Endometrial microvascular endothelial cells (primary cell): ENCODE results near the gene JAZF1. TPM values are rescaled to one million over a fixed set of nuclear protein-coding genes. Genes with fewer than 3 reads are reported as not detected.

Source experiments
- in situ Hi-C: cut with HindIII; loops from 2 replicates; pipeline ENCODE4 v1.10.0; 2017; ENCODE audit warnings: low sequenced_read_pairs, low pct_unique_long_range_greater_than_20kb; ENCODE audit errors: inconsistent ontology term
- total RNA-seq: library from RNA; depleted of rRNA; stranded (reverse); fragments of >200 nt; gene quantifications from one replicate; pipeline ENCODE4 v1.2.3, GENCODE V29; 2015; ENCODE audit errors: inconsistent ontology term

The JAZF1 gene
- total RNA-seq, 1 donor from 2014 or later, result 8.9 TPM

GRCh38 chr7:27812706-27813105 lies 367.9 kb downstream of the JAZF1 start:
- in situ Hi-C loops, result no loop called here

GRCh38 chr7:27810186-27810585 lies 370.4 kb downstream of the JAZF1 start:
- in situ Hi-C loops, result no loop called here

- in situ Hi-C loops, result no loop called here
Observed at GRCh38 chr7:27808626-27809025, 372.0 kb downstream of the JAZF1 start.

GRCh38 chr7:27804139-27804538 lies 376.5 kb downstream of the JAZF1 start:
- in situ Hi-C loops, result no loop called here

- in situ Hi-C loops, result no loop called here
Observed at GRCh38 chr7:27802999-27803398, 377.6 kb downstream of the JAZF1 start.

GRCh38 chr7:27799212-27799611 lies 381.4 kb downstream of the JAZF1 start:
- in situ Hi-C loops, result no loop called here

- in situ Hi-C loops, result no loop called here
Observed at GRCh38 chr7:27795977-27796376, 384.6 kb downstream of the JAZF1 start.

GRCh38 chr7:27793780-27794179 lies 386.8 kb downstream of the JAZF1 start:
- in situ Hi-C loops, result no loop called here

- in situ Hi-C loops, result no loop called here
Observed at GRCh38 chr7:27788437-27788836, 392.2 kb downstream of the JAZF1 start.

GRCh38 chr7:27784399-27785053 lies 396.1 kb downstream of the JAZF1 start:
- in situ Hi-C loops, result no loop called here

GRCh38 chr7:27782849-27783248 lies 397.7 kb downstream of the JAZF1 start:
- in situ Hi-C loops, result no loop called here

- in situ Hi-C loops, result no loop called here
Observed at GRCh38 chr7:27781188-27781587, 399.4 kb downstream of the JAZF1 start.

Other genes starting within 250 kb of the JAZF1 start
- 12.6 TPM for gene CREB5, start 231.7 kb upstream of the JAZF1 start, total RNA-seq